Pancreas (tissue), 10 donors: Measurements from ENCODE around the gene SGTA. TPM values are rescaled to one million over a fixed set of nuclear protein-coding genes. Genes with fewer than 3 reads are reported as not detected.

Experiments used
- ATAC-seq, 4 donors: fragments of 200-7000 bp; cut with Tn5 transposase; one replicate each; pipeline versions ENCODE4 v1.8.0 to v1.9.1; 2020; ENCODE audit warnings: mild to moderate bottlenecking in 4 of 4, moderate library complexity in 4 of 4
- DNase-seq, 6 donors: peaks; one replicate each; pipeline ENCODE4 v3.0.0-alpha.2; 2020
- FAIRE-seq: peaks from 2 replicates; lab custom pipeline; 2012; peaks lifted over from hg19 to GRCh38; lab: Jason Lieb, UNC
- H3K27ac ChIP-seq, 4 donors: fragments of 200-600 bp; sonication (generic); 1 replicate in 3 of 4; 2 replicates in 1 of 4; pipeline versions ENCODE4 v1.5.0 to v1.8.0; 2020
- H3K27me3 ChIP-seq, 4 donors: fragments of 200-600 bp; one replicate each; pipeline ENCODE4 v1.8.0; 2021
- H3K36me3 ChIP-seq, 3 donors: fragments of 200-600 bp; sonication (generic) in 1 of 3; one replicate each; pipeline versions ENCODE4 v1.5.0 to v1.8.0; 2020 to 2021
- H3K4me1 ChIP-seq, 3 donors: fragments of 200-600 bp; one replicate each; pipeline ENCODE4 v1.8.0; 2021
- H3K4me3 ChIP-seq, 4 donors: fragments of 200-600 bp; sonication (generic) in 2 of 4; one replicate each; pipeline versions ENCODE4 v1.5.0 to v1.8.0; 2020 to 2021
- H3K9me3 ChIP-seq, 4 donors: fragments of 200-600 bp; one replicate each; pipeline ENCODE4 v1.8.0; 2021
- WGBS, 2 donors: extraction: QIAGEN DNeasy Blood & Tissue Kit; methylation state at CpG; one replicate each; pipeline ENCODE4 v1.1.7; 2013; 5-methylcytosine and 5-hydroxymethylcytosine counted together
- intact Hi-C, 3 donors: fragments of 100-400 bp; cut with DNase I; formaldehyde crosslinking; loops; one replicate each; pipeline versions ENCODE4 v1.11.1 to v1.14.2; 2022
- polyA plus RNA-seq, 2 donors: library from polyadenylated mRNA; stranded (reverse); fragments of 200-250 nt; gene quantifications; one replicate each; pipeline ENCODE4 v1.2.3, GENCODE V29; 2013
- total RNA-seq, 6 donors: library from RNA; stranded (reverse); fragmentation: NEBNext Ultra II Directional in 4 of 6; extraction: Animal tissue kit (Norgen Biotek cat#: 25700) in 4 of 6; gene quantifications; one replicate each; pipeline versions ENCODE4 v1.2.1 to v1.2.4, GENCODE V29; 2021 to 2023
- TF ChIP-seq, protein P1 (sequence below), 4 donors: fragments of 200-600 bp; sonication (generic) in 3 of 4; IDR thresholded peaks; one replicate each; pipeline versions ENCODE4 v1.5.0 to v1.8.0; 2021; ENCODE audit warnings: antibody characterized with exemption in 4 of 4
- donor health status: healthy with polysubstance abuse.
- donor health status: DM: no; HTN: no; CAD: no; lungs with moderate emphysema.
- donor health status: DM: no; HTN: no; CAD: no.
- donor health status: control.
- donor health status: control.
- donor health status: Bipolar disorder and iron deficiency.
- donor health status: DM: yes; HTN: yes; CAD: no.
- donor health status: DM: no; HTN: no; CAD: no.
- donor health status: DM: no; HTN: no; CAD: no.
- donor health status: DM: yes; HTN: yes; CAD: no.

SGTA gene
- total and polyA plus RNA-seq, 8 donors = 19.4 to 49.6 (median 26.7) TPM

- H3K4me3 ChIP-seq = no peak overlapping the region
- no peaks in the 10 kb centered on the region for H3K9me3 ChIP-seq
- ATAC-seq (no peak), DNase-seq (no peak), FAIRE-seq (no peak)
- WGBS, 2 donors = 95 to 96% methylated on average over 7 of the region's 7 CpGs
- no peaks in the 10 kb centered on the region for H3K4me1 ChIP-seq
- intact Hi-C loops = loop anchor here in 2 of 3 donors (10.0 kb wide), 2 partner anchors 105 to 115 kb away; no protein-coding TSS in a partner anchor
- H3K36me3 ChIP-seq = peaks cover 0 to 50% (median 16%) of the 10 kb centered on the region in 3 donors
- H3K27me3 ChIP-seq = no peaks in the 10 kb centered on the region
- no peak overlapping the region for H3K27ac ChIP-seq
- TF ChIP-seq, protein P1, sequence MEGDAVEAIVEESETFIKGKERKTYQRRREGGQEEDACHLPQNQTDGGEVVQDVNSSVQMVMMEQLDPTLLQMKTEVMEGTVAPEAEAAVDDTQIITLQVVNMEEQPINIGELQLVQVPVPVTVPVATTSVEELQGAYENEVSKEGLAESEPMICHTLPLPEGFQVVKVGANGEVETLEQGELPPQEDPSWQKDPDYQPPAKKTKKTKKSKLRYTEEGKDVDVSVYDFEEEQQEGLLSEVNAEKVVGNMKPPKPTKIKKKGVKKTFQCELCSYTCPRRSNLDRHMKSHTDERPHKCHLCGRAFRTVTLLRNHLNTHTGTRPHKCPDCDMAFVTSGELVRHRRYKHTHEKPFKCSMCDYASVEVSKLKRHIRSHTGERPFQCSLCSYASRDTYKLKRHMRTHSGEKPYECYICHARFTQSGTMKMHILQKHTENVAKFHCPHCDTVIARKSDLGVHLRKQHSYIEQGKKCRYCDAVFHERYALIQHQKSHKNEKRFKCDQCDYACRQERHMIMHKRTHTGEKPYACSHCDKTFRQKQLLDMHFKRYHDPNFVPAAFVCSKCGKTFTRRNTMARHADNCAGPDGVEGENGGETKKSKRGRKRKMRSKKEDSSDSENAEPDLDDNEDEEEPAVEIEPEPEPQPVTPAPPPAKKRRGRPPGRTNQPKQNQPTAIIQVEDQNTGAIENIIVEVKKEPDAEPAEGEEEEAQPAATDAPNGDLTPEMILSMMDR (IDR thresholded peaks at IDR 0.05) = no peak
Measured at GRCh38 chr19:2759965-2760364, 23.1 kb downstream of the SGTA start.

DNA sequence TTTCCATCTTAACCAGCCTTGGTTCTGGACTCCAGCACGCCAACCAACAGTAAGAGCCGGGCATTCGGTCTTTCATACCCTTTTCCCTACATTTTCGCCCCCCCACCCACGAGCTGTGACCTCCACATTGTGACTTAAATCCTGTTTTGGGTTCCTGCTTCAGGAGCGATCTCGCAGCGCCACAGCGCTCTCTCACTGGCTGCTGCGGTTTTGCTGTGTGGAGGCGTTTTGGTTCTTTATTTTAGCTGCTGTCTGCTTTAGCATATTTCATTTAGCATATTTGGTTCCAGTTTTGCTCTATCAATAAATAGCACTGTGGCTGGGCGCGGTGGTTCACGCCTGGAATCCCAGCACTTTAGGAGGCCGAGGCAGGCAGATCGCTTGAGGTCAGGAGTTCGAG lies 23.7 kb downstream of the SGTA start:
- FAIRE-seq (no peak), ATAC-seq (no peak), DNase-seq (no peak)
- TF ChIP-seq, protein P1 (IDR thresholded peaks at IDR 0.05) = no peak
- intact Hi-C loops = loop anchor here in 1 of 3 donors (10.0 kb wide), 1 partner anchor 115 kb away; no protein-coding TSS in a partner anchor
- Histone ChIP-seq H3K4me3 (no peak overlapping the region), H3K9me3 (no peaks in the 10 kb centered on the region), H3K27me3 (no peaks in the 10 kb centered on the region), H3K4me1 (no peaks in the 10 kb centered on the region), H3K27ac (no peak overlapping the region), H3K36me3 (peaks cover 0 to 44% (median 20%) of the 10 kb centered on the region in 3 donors)
- WGBS, 2 donors = 93 to 96% methylated on average over 17 of the region's 17 CpGs

DNA sequence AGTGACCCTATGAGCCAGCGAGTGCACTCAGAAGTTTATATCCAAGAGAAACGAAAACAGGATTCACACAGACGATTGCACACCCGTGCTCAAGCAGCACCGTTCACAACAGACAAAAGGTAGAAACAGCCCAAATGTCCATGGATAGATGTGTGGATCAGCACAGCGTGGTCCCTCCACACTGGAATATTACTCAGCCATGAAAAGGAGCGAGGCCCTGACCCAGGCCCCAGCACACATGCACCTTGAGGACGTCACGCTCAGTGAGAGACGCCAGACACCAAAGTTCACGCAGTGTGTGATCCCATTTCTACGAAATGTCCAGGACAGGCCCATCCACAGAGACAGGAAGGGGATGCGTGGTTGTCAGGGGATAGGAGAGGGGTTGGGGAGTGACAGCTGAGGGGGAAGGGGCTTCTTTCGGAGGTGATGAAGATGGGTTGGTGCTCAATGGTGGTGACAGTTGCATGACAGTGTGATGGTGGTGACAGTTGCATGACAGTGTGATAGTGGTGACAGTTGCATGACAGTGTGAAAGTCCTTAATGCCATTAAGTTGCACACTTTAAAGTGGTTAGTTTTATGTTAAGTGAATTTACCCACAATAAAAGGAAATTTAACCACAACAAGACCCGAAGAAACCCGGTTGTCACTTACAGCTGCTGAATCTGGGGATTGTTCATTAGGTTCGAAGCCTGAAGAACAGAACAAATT lies 24.3 kb downstream of the SGTA start:
- TF ChIP-seq, protein P1 (IDR thresholded peaks at IDR 0.05) = no peak
- 97% methylated on average over 17 of the region's 17 CpGs for WGBS, 2 donors
- Histone ChIP-seq H3K4me3 (no peak overlapping the region), H3K4me1 (no peaks in the 10 kb centered on the region), H3K27me3 (no peaks in the 10 kb centered on the region), H3K27ac (no peak overlapping the region), H3K9me3 (no peaks in the 10 kb centered on the region), H3K36me3 (peaks cover 0 to 38% (median 20%) of the 10 kb centered on the region in 3 donors)
- DNase-seq = no peak
- FAIRE-seq = no peak
- ATAC-seq = no peak
- intact Hi-C loops = loop anchor here in 1 of 3 donors (10.0 kb wide), 1 partner anchor 114 kb away; no protein-coding TSS in a partner anchor

- no peak overlapping the region for H3K27ac ChIP-seq
- FAIRE-seq (no peak), ATAC-seq (no peak), DNase-seq (no peak)
- TF ChIP-seq, protein P1 (IDR thresholded peaks at IDR 0.05) = no peak
- no peaks in the 10 kb centered on the region for H3K27me3 ChIP-seq
- no peak overlapping the region for H3K4me3 ChIP-seq
- H3K4me1 ChIP-seq = no peaks in the 10 kb centered on the region
- H3K36me3 ChIP-seq = peaks cover 0 to 27% (median 9%) of the 10 kb centered on the region in 3 donors
- WGBS, 2 donors = 93 to 94% methylated on average over 46 to 48 of the region's 48 CpGs
- intact Hi-C loops = loop anchor here in 1 of 3 donors (10.0 kb wide), 1 partner anchor 112 kb away; no protein-coding TSS in a partner anchor
- no peaks in the 10 kb centered on the region for H3K9me3 ChIP-seq
Measured at GRCh38 chr19:2756921-2757881, 25.9 kb downstream of the SGTA start.
